ENCODE data around the gene YIPF3. TPM values are rescaled to one million over a fixed set of nuclear protein-coding genes. Genes with fewer than 3 reads are reported as not detected.

The YIPF3 gene
- total and polyA plus RNA-seq, 9 of the 15 experiments (the other 6 are each of a cell fraction or from before 2014, with no cell fraction given) = 27.5 to 75.3 (median 57.6) TPM

DNA sequence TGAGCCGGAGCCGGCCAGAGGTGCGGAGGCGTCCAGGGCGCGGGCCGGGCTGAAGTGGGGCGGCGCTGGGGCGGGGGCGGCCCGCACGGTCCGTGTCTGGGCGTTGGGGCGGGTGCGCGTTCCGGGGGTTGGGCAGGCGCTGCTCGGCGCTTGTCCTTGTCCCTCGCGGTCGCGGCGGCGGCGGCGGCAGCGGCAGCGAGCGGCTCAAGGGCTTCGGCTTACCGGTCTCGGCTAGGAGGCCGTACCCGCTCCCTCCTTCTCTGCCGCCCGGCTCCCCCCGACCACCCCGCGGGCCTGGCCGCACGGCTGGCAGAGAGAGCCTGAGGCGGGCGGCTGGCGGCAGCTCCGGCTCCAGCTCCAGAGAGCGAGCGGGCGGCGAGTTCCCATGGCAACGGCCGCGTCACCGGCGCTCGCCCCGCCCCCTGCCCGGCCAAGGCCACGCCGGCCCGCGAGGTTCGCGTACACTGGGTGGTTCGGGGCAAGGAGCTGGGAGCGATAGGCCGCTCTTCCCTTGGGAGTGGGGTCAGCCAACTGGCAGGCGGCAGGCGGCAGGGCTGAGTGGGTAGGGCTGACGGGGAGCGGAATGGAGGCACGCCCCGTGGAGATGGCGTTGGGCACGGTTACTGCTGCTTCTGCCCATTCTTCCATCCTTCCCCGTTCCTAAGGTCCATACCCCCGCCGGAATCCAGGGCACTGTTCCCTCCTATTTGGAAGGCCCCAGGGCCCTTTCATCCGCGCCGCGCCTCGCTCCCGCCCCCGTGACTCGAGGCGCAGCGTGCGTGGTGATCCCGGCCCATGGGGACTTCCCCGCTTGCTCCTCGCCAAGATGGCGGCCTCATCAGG lies 6.5 kb downstream of the YIPF3 start, which contains the start of gene LRRC73 (continued):
- TF ChIP-seq, protein P1, sequence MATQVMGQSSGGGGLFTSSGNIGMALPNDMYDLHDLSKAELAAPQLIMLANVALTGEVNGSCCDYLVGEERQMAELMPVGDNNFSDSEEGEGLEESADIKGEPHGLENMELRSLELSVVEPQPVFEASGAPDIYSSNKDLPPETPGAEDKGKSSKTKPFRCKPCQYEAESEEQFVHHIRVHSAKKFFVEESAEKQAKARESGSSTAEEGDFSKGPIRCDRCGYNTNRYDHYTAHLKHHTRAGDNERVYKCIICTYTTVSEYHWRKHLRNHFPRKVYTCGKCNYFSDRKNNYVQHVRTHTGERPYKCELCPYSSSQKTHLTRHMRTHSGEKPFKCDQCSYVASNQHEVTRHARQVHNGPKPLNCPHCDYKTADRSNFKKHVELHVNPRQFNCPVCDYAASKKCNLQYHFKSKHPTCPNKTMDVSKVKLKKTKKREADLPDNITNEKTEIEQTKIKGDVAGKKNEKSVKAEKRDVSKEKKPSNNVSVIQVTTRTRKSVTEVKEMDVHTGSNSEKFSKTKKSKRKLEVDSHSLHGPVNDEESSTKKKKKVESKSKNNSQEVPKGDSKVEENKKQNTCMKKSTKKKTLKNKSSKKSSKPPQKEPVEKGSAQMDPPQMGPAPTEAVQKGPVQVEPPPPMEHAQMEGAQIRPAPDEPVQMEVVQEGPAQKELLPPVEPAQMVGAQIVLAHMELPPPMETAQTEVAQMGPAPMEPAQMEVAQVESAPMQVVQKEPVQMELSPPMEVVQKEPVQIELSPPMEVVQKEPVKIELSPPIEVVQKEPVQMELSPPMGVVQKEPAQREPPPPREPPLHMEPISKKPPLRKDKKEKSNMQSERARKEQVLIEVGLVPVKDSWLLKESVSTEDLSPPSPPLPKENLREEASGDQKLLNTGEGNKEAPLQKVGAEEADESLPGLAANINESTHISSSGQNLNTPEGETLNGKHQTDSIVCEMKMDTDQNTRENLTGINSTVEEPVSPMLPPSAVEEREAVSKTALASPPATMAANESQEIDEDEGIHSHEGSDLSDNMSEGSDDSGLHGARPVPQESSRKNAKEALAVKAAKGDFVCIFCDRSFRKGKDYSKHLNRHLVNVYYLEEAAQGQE (IDR thresholded peaks at IDR 0.05; ENCODE audit: borderline replicate concordance) = peak; percentile 41
- TF ChIP-seq, protein P1 (CRISPR knock-in tag; IDR thresholded peaks at IDR 0.05; ENCODE audit: low read depth) = peak; percentile 59; the same call in 1 of the 2 replicates
- TF ChIP-seq ZNF584 (CRISPR knock-in tag; IDR thresholded peaks at IDR 0.05; ENCODE audit: low read depth) (no peak), FOXP1 (CRISPR knock-in tag; IDR thresholded peaks at IDR 0.05) (no peak), NCOR1 (IDR thresholded peaks at IDR 0.05) (no peak), RBM34 (IDR thresholded peaks at IDR 0.05; ENCODE audit: borderline replicate concordance, insufficient read depth, low read length) (0 out of 2 replicates have a peak, but pooled peaks have one; percentile 49), EZH2 (IDR thresholded peaks at IDR 0.05; ENCODE audit: borderline replicate concordance, low read depth, low read length) (no peak), POLR2AphosphoS2 (IDR thresholded peaks at IDR 0.05; ENCODE audit: low read length) (peak; percentile 94), ZKSCAN8 (CRISPR knock-in tag; IDR thresholded peaks at IDR 0.05) (no peak), RBBP5 (IDR thresholded peaks at IDR 0.05; ENCODE audit: borderline replicate concordance, insufficient read depth, low read length, poor library complexity, severe bottlenecking) (no peak), GATA2 (CRISPR knock-in tag; IDR thresholded peaks at IDR 0.05) (no peak), BRD9 (IDR thresholded peaks at IDR 0.05; ENCODE audit: low read depth, partially characterized antibody) (no peak), BACH1 (tag; IDR thresholded peaks at IDR 0.05) (no peak), ELF2 (CRISPR knock-in tag; IDR thresholded peaks at IDR 0.05) (no peak), FOXM1 (IDR thresholded peaks at IDR 0.05; ENCODE audit: low read depth) (no peak), FOXM1 (CRISPR knock-in tag; IDR thresholded peaks at IDR 0.05; ENCODE audit: low read depth) (peak; percentile 66; the same call in 1 of the 2 replicates), CBX2 (IDR thresholded peaks at IDR 0.05; ENCODE audit: insufficient read depth, low read length, poor library complexity, severe bottlenecking) (no peak), RNF2 (IDR thresholded peaks at IDR 0.05) (no peak), ZNF408 (CRISPR knock-in tag; IDR thresholded peaks at IDR 0.05; ENCODE audit: low read depth) (no peak)
- TF ChIP-seq, protein P2, sequence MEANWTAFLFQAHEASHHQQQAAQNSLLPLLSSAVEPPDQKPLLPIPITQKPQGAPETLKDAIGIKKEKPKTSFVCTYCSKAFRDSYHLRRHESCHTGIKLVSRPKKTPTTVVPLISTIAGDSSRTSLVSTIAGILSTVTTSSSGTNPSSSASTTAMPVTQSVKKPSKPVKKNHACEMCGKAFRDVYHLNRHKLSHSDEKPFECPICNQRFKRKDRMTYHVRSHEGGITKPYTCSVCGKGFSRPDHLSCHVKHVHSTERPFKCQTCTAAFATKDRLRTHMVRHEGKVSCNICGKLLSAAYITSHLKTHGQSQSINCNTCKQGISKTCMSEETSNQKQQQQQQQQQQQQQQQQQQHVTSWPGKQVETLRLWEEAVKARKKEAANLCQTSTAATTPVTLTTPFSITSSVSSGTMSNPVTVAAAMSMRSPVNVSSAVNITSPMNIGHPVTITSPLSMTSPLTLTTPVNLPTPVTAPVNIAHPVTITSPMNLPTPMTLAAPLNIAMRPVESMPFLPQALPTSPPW (CRISPR knock-in tag; IDR thresholded peaks at IDR 0.05) = peak; percentile 45
